SH-SY5Y (cell line): ENCODE data around the gene ATF6.

Experiments used
- GATA2 ChIP-seq: IDR thresholded peaks from 2 replicates; pipeline ENCODE4 v1.6.1; 2011; ENCODE audit warnings: mild to moderate bottlenecking, low read depth, low read length
- GATA3 ChIP-seq: IDR thresholded peaks from 2 replicates; pipeline ENCODE4 v1.6.1; 2011; ENCODE audit warnings: low read depth, mild to moderate bottlenecking, low read length, moderate library complexity

- TF ChIP-seq GATA3 (no peak), GATA2 (no peak)
These were observed 6.3 kb downstream of the ATF6 start for GRCh38 chr1:161772397-161772796.
